Endothelial cell of umbilical vein (primary cell): ENCODE results near the gene DTNA.
A peak's percentile ranks its signal among the peaks of the same experiment; 100 is the strongest.

Source experiments
- EZH2 ChIP-seq: IDR thresholded peaks from 2 replicates; pipeline ENCODE4 v1.6.1; 2012; ENCODE audit warnings: borderline replicate concordance, low read depth, mild to moderate bottlenecking, moderate library complexity, low read length, inconsistent platforms; ENCODE audit not compliant: severe bottlenecking
- FOS ChIP-seq: IDR thresholded peaks from 2 replicates; pipeline ENCODE4 v1.6.1; 2011; ENCODE audit warnings: mild to moderate bottlenecking, low read length, moderate library complexity, borderline replicate concordance; ENCODE audit not compliant: insufficient read depth
- GATA2 ChIP-seq: IDR thresholded peaks from 2 replicates; pipeline ENCODE4 v1.7.0; 2011; ENCODE audit warnings: low read depth, mild to moderate bottlenecking, moderate library complexity, mixed read lengths, low read length; ENCODE audit not compliant: insufficient read length, insufficient read depth
- POLR2A ChIP-seq: IDR thresholded peaks from 2 replicates; pipeline ENCODE4 v1.6.1; 2012; ENCODE audit warnings: low read depth, mild to moderate bottlenecking, control low read depth, low read length
- POLR2AphosphoS5 ChIP-seq: IDR thresholded peaks from 2 replicates; pipeline ENCODE4 v1.6.1; 2012; ENCODE audit warnings: low read depth, mild to moderate bottlenecking, control low read depth, low read length, moderate library complexity; ENCODE audit not compliant: insufficient read depth
- TF ChIP-seq, protein P1 (sequence below), 2 donors: IDR thresholded peaks; 1 replicate in 1 of 2; 2 replicates in 1 of 2; pipeline ENCODE4 v1.5.1; 2011; ENCODE audit warnings: low read length in 2 of 2, mild to moderate bottlenecking in 2 of 2, moderate library complexity in 2 of 2, control low read depth in 1 of 2, inconsistent platforms in 1 of 2, low read depth in 1 of 2; ENCODE audit not compliant: insufficient read depth in 1 of 2; ENCODE audit errors: extremely low read depth in 1 of 2
- TF ChIP-seq, protein P2 (sequence below): IDR thresholded peaks from 2 replicates; pipeline ENCODE4 v1.6.1; 2011; ENCODE audit not compliant: insufficient read depth, insufficient read length

DNA sequence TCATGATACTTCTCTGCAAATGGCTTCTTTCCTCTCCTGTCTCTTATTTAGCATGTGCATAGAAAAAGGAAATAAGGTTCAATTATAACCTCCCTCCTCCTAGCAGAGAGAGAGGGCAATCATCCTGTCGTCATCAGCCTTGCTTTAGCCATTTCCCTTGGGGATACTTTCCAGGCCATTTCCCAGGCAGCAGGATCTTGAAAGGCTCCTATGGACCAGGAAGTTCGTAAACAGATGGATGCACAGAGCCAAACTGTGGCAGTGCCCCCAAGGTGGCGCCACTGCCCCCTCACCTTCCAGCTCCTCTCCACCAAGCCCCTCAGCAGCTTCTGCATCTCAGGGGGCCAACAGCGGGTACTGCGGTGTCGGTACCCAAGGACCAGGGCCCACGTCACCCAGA, 157.4 kb downstream of the DTNA start:
- TF ChIP-seq, protein P1, sequence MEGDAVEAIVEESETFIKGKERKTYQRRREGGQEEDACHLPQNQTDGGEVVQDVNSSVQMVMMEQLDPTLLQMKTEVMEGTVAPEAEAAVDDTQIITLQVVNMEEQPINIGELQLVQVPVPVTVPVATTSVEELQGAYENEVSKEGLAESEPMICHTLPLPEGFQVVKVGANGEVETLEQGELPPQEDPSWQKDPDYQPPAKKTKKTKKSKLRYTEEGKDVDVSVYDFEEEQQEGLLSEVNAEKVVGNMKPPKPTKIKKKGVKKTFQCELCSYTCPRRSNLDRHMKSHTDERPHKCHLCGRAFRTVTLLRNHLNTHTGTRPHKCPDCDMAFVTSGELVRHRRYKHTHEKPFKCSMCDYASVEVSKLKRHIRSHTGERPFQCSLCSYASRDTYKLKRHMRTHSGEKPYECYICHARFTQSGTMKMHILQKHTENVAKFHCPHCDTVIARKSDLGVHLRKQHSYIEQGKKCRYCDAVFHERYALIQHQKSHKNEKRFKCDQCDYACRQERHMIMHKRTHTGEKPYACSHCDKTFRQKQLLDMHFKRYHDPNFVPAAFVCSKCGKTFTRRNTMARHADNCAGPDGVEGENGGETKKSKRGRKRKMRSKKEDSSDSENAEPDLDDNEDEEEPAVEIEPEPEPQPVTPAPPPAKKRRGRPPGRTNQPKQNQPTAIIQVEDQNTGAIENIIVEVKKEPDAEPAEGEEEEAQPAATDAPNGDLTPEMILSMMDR (IDR thresholded peaks at IDR 0.05; ENCODE audit: extremely low read depth in 1 of 2, insufficient read depth in 1 of 2, low read depth in 1 of 2, low read length in 2 of 2), result peak; percentile 15 to 34
- TF ChIP-seq POLR2A, result no peak
- TF ChIP-seq FOS, result no peak
- TF ChIP-seq EZH2, result no peak
- no peak for TF ChIP-seq POLR2AphosphoS5
- TF ChIP-seq, protein P2, sequence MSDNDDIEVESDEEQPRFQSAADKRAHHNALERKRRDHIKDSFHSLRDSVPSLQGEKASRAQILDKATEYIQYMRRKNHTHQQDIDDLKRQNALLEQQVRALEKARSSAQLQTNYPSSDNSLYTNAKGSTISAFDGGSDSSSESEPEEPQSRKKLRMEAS, result no peak
- TF ChIP-seq GATA2, result no peak
